Stomach (tissue), 4 donors: ENCODE data around the gene ISG20.

Source experiments
- CTCF ChIP-seq, 7 experiments: fragments of 450-650 bp in 4 of 7; fragments of 200-600 bp in 3 of 7; sonication (generic) in 3 of 7; IDR thresholded peaks; one replicate each; pipeline ENCODE4 v1.5.1; 2016 to 2019; ENCODE audit warnings: antibody characterized with exemption in 7 of 7, control low read depth in 2 of 7, mild to moderate bottlenecking in 1 of 7
- POLR2AphosphoS5 ChIP-seq, 3 donors: sonication (generic); formaldehyde crosslinking; IDR thresholded peaks; one replicate each; pipeline ENCODE4 v1.6.1; 2016; ENCODE audit warnings: antibody characterized with exemption in 3 of 3

GRCh38 chr15:88705769-88706165, 67.0 kb downstream of the ISG20 start:
- TF ChIP-seq CTCF (IDR thresholded peaks at IDR 0.05) (no peak), POLR2AphosphoS5 (IDR thresholded peaks at IDR 0.05) (no peak)
